ENCODE results near the gene EIF4E2.

The EIF4E2 gene

DNA sequence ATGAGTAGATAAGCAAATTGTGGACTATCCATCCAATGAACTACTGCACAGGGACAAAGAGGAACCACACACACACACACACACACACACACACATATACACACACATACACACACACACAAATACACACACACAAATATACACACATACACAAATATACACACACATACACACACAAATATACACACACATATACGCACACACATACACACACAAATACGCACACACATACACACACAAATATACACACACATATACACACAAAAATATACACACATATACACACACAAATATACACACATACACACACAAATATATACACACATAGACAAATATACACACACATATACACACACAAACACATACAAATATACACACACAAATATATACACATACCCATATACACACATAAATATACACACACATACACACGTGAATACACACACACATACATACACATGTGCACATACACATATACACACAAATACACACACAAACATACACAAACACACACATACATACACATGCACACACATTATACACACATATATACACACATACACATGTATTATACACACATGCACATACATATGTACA lies 63.1 kb downstream of the EIF4E2 start:
- Mint-ChIP-seq H3K27me3 (no peaks in the 10 kb centered on the region), H3K27ac (no peak overlapping the region), H3K4me3 (no peak overlapping the region), H3K9me3 (no peaks in the 10 kb centered on the region), H3K4me1 (no peaks in the 10 kb centered on the region)
- ATAC-seq (no peak), DNase-seq (no peak)

DNA sequence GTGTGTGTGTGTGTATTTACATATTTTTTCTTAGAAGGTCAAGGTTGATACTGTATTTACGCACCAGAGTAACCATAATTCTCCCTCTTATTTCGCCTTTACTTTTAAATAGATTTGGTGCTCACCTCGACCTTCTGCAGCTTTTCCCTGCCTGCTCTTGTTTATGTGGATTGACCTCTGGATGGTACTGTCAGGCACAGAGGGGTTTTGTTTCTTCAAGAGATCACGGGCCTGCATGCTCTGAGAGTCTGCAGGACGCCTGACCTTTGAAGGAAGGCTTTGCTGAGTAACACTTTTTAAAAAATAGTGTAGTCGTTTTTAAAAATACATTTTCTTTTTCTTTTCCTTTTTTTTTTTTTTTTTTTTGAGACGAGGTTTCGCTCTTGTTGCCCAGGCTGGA lies 64.8 kb downstream of the EIF4E2 start:
- H3K4me1 Mint-ChIP-seq = no peaks in the 10 kb centered on the region
- no peaks in the 10 kb centered on the region for H3K9me3 Mint-ChIP-seq
- H3K4me3 Mint-ChIP-seq = no peak overlapping the region
- ATAC-seq = no peak
- no peak overlapping the region for H3K27ac Mint-ChIP-seq
- DNase-seq = no peak
- no peaks in the 10 kb centered on the region for H3K27me3 Mint-ChIP-seq

Data from stimulated activated naive CD8-positive, alpha-beta T cell treated with anti-CD3 and anti-CD28 coated beads, Interleukin-15, amount 100 ng/mL, for 72 hours (primary cell).